Natural killer cell (primary cell): Measurements from ENCODE around the gene LDLRAD4. TPM values are rescaled to one million over a fixed set of nuclear protein-coding genes. Genes with fewer than 3 reads are reported as not detected.

Experiments used
- ATAC-seq, 3 donors: fragments of 150-1000 bp in 2 of 3; fragments of 200-7000 bp in 1 of 3; cut with Tn5 transposase; 1 replicate in 1 of 3; 2 replicates in 2 of 3; pipeline ENCODE4 v1.10.0; 2021; ENCODE audit warnings: mild to moderate bottlenecking in 2 of 3, moderate library complexity in 2 of 3
- DNase-seq, 2 donors: peaks; one replicate each; pipeline versions ENCODE4 v3.0.0 to v3.0.0-alpha.2; 2013 to 2021; ENCODE audit warnings: mixed read lengths in 1 of 2
- H3K27ac ChIP-seq: one replicate; pipeline ENCODE4 v1.5.1; 2013; ENCODE audit warnings: mild to moderate bottlenecking, low read length
- H3K27me3 ChIP-seq: one replicate; pipeline ENCODE4 v1.6.1; 2013; ENCODE audit warnings: low read length; ENCODE audit not compliant: control insufficient read depth, insufficient read depth
- H3K36me3 ChIP-seq: one replicate; pipeline ENCODE4 v1.6.1; 2013; ENCODE audit warnings: low read length; ENCODE audit not compliant: control insufficient read depth, insufficient read depth
- H3K4me1 ChIP-seq: one replicate; pipeline ENCODE4 v1.6.1; 2013; ENCODE audit warnings: low read length; ENCODE audit not compliant: control insufficient read depth, insufficient read depth
- H3K4me3 ChIP-seq: one replicate; pipeline ENCODE4 v1.5.1; 2013; ENCODE audit warnings: low read length
- H3K9me3 ChIP-seq: one replicate; pipeline ENCODE4 v1.6.1; 2013; ENCODE audit warnings: low read length; ENCODE audit not compliant: control insufficient read depth, insufficient read depth
- H3K27ac Mint-ChIP-seq, 2 donors: one replicate each; pipeline ENCODE4 v1.8.0; 2022; ENCODE audit warnings: mild to moderate bottlenecking in 2 of 2, mixed read lengths in 2 of 2, moderate library complexity in 1 of 2
- H3K27me3 Mint-ChIP-seq, 2 donors: one replicate each; pipeline ENCODE4 v1.8.0; 2022; ENCODE audit warnings: low read depth in 2 of 2, mixed read lengths in 2 of 2
- H3K36me3 Mint-ChIP-seq: one replicate; pipeline ENCODE4 v1.8.0; 2022; ENCODE audit warnings: mixed read lengths
- H3K4me1 Mint-ChIP-seq, 2 donors: one replicate each; pipeline ENCODE4 v1.8.0; 2022; ENCODE audit warnings: mixed read lengths in 2 of 2
- H3K4me3 Mint-ChIP-seq: one replicate; pipeline ENCODE4 v1.8.0; 2022; ENCODE audit warnings: mild to moderate bottlenecking, moderate library complexity, mixed read lengths
- H3K9me3 Mint-ChIP-seq, 2 donors: one replicate each; pipeline ENCODE4 v1.8.0; 2022; ENCODE audit warnings: mixed read lengths in 2 of 2
- WGBS: methylation state at CpG from one replicate; pipeline ENCODE4 v1.1.7; 2013; ENCODE audit warnings: missing lambda C conversion rate; ENCODE audit not compliant: insufficient coverage; 5-methylcytosine and 5-hydroxymethylcytosine counted together
- intact Hi-C: fragments of 100-400 bp; cut with micrococcal nuclease; formaldehyde crosslinking; loops from one replicate; pipeline ENCODE4 v1.14.2; 2022
- total RNA-seq, 4 donors: library from RNA; stranded (reverse); fragments of 120-200 nt in 1 of 4; gene quantifications; one replicate each; pipeline versions ENCODE4 v1.2.3 to v1.2.4, GENCODE V29; 2013 to 2022
- TF ChIP-seq, protein P1 (sequence below): fragments of 200-600 bp; IDR thresholded peaks from one replicate; pipeline ENCODE4 v1.8.0; 2022; ENCODE audit warnings: antibody characterized with exemption

The LDLRAD4 gene
- total RNA-seq, 3 donors from 2014 or later (not counting 1 experiment from before 2014, with no cell fraction given) = 24.0 to 36.3 (median 29.2) TPM

GRCh38 chr18:13294309-13294708, 75.7 kb downstream of the LDLRAD4 start:
- H3K27me3 Mint-ChIP-seq = peaks cover 13 to 18% of the 10 kb centered on the region in 2 donors
- intact Hi-C loops = no loop called here
- H3K4me1 Mint-ChIP-seq = no peaks in the 10 kb centered on the region
- WGBS = 75% methylated on average over 13 of the region's 14 CpGs
- no peak overlapping the region for H3K4me3 Mint-ChIP-seq
- Histone ChIP-seq H3K4me1 (peaks cover 5% of the 10 kb centered on the region), H3K36me3 (no peaks in the 10 kb centered on the region), H3K27ac (no peak overlapping the region), H3K27me3 (no peaks in the 10 kb centered on the region), H3K4me3 (no peak overlapping the region), H3K9me3 (no peaks in the 10 kb centered on the region)
- no peak overlapping the region for H3K27ac Mint-ChIP-seq
- ATAC-seq (no peak), DNase-seq (no peak)
- H3K36me3 Mint-ChIP-seq = no peaks in the 10 kb centered on the region
- no peaks in the 10 kb centered on the region for H3K9me3 Mint-ChIP-seq
- TF ChIP-seq, protein P1, sequence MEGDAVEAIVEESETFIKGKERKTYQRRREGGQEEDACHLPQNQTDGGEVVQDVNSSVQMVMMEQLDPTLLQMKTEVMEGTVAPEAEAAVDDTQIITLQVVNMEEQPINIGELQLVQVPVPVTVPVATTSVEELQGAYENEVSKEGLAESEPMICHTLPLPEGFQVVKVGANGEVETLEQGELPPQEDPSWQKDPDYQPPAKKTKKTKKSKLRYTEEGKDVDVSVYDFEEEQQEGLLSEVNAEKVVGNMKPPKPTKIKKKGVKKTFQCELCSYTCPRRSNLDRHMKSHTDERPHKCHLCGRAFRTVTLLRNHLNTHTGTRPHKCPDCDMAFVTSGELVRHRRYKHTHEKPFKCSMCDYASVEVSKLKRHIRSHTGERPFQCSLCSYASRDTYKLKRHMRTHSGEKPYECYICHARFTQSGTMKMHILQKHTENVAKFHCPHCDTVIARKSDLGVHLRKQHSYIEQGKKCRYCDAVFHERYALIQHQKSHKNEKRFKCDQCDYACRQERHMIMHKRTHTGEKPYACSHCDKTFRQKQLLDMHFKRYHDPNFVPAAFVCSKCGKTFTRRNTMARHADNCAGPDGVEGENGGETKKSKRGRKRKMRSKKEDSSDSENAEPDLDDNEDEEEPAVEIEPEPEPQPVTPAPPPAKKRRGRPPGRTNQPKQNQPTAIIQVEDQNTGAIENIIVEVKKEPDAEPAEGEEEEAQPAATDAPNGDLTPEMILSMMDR = no peak

DNA sequence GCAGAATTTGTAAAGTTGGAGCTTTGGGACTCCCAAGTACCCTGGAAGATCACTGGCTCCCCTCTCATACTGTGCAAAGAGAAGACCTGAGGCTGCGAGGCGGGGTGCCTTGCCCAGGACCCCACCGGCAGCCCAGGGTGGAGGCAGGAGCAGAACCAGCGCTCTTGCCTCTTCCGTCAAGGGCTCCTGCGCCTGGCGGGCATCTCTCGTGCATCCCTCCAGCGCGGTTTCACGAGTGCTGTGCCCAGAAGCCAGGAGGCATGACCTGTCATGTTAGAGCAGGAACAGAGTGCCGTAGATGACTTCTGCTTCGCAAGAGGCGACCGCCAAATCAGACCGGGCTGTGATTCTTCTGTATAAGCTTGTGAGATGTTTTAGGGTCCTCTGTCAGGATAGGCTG, 77.3 kb downstream of the LDLRAD4 start:
- Histone ChIP-seq H3K27ac (no peak overlapping the region), H3K9me3 (no peaks in the 10 kb centered on the region), H3K4me3 (no peak overlapping the region), H3K4me1 (peaks cover 5% of the 10 kb centered on the region), H3K27me3 (no peaks in the 10 kb centered on the region), H3K36me3 (no peaks in the 10 kb centered on the region)
- Mint-ChIP-seq H3K36me3 (no peaks in the 10 kb centered on the region), H3K4me1 (no peaks in the 10 kb centered on the region), H3K27ac (no peak overlapping the region), H3K27me3 (peaks cover 13 to 18% of the 10 kb centered on the region in 2 donors), H3K9me3 (no peaks in the 10 kb centered on the region), H3K4me3 (no peak overlapping the region)
- TF ChIP-seq, protein P1 = no peak
- intact Hi-C loops = no loop called here
- WGBS = 93% methylated on average over 16 of the region's 16 CpGs
- no peak for DNase-seq
- no peak for ATAC-seq

GRCh38 chr18:13296867-13297574, 78.5 kb downstream of the LDLRAD4 start:
- intact Hi-C loops = no loop called here
- Histone ChIP-seq H3K4me1 (peaks cover 5% of the 10 kb centered on the region), H3K36me3 (no peaks in the 10 kb centered on the region), H3K27ac (no peak overlapping the region), H3K9me3 (no peaks in the 10 kb centered on the region), H3K4me3 (no peak overlapping the region), H3K27me3 (no peaks in the 10 kb centered on the region)
- WGBS = 54% methylated on average over 15 of the region's 15 CpGs
- no peaks in the 10 kb centered on the region for H3K4me1 Mint-ChIP-seq
- TF ChIP-seq, protein P1 = no peak
- H3K27ac Mint-ChIP-seq = no peak overlapping the region
- peaks cover 15 to 18% of the 10 kb centered on the region in 2 donors for H3K27me3 Mint-ChIP-seq
- no peak overlapping the region for H3K4me3 Mint-ChIP-seq
- ATAC-seq = no peak
- H3K36me3 Mint-ChIP-seq = no peaks in the 10 kb centered on the region
- peak in 1 of 2 donors; percentile 46 for DNase-seq
- no peaks in the 10 kb centered on the region for H3K9me3 Mint-ChIP-seq

DNA sequence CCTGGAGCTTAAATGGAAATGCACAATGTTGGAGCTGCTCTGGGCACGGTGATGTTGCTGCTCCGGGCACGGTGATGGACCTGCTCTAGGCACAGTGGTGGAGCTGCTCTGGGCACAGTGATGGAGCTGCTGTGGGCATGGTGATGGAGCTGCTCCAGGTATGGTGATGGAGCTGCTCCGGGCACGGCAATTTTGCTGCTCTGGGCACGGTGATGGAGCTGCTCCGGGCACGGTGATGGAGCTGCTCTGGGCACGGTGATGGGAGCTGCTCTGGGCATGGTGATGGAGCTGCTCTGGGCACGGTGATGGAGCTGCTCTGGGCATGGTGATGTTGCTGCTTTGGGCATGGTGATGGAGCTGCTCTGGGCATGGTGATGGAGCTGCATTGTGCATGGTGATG, 79.7 kb downstream of the LDLRAD4 start:
- WGBS = 95% methylated on average over 10 of the region's 10 CpGs
- no peak overlapping the region for H3K4me3 ChIP-seq
- no peaks in the 10 kb centered on the region for H3K27me3 ChIP-seq
- ATAC-seq = no peak
- Mint-ChIP-seq H3K27ac (no peak overlapping the region), H3K4me1 (no peaks in the 10 kb centered on the region), H3K36me3 (no peaks in the 10 kb centered on the region), H3K4me3 (no peak overlapping the region), H3K9me3 (no peaks in the 10 kb centered on the region), H3K27me3 (peaks cover 18 to 27% of the 10 kb centered on the region in 2 donors)
- TF ChIP-seq, protein P1 = no peak
- peaks cover 5% of the 10 kb centered on the region for H3K4me1 ChIP-seq
- no peaks in the 10 kb centered on the region for H3K9me3 ChIP-seq
- DNase-seq = no peak
- H3K36me3 ChIP-seq = no peaks in the 10 kb centered on the region
- intact Hi-C loops = no loop called here
- no peak overlapping the region for H3K27ac ChIP-seq
